ENCODE results near the gene PNMT. TPM values are rescaled to one million over a fixed set of nuclear protein-coding genes. Genes with fewer than 3 reads are reported as not detected.

Gene PNMT
- total and polyA plus RNA-seq, 2 donors (not counting 3 experiments of a cell fraction or from before 2014, with no cell fraction given): 0.11 TPM; not detected in 1

- POLR2A ChIA-PET: no interaction called here
- no peak overlapping the region for H2AFZ ChIP-seq (ENCODE audit: low read depth, low read length)
- no peak overlapping the region for H3K9ac ChIP-seq (replicated peaks; ENCODE audit: extremely low read depth, insufficient read depth, low read length)
- intact Hi-C loops (cut with micrococcal nuclease) (loop anchor here (10.0 kb wide), 1 partner anchor 325 kb away; no protein-coding TSS in a partner anchor), dilution Hi-C loops (cut with MboI; ENCODE audit: extremely low pct_ligation_motif_present, low sequenced_read_pairs) (no loop called here)
- no peaks in the 10 kb centered on the region for H3K9me3 ChIP-seq (replicated peaks; ENCODE audit: control insufficient read depth, insufficient read depth, low read length)
- DNase-seq (ENCODE audit: low read depth, low spot score) (no peak), FAIRE-seq (no peak)
- H3K4me3 ChIP-seq (replicated peaks in 1 of 3; ENCODE audit: insufficient read depth in 1 of 3, low read depth in 1 of 3, low read length in 3 of 3): no peak overlapping the region
- H3K4me1 ChIP-seq (ENCODE audit: control insufficient read depth, extremely low read depth, insufficient read depth, low read length): no peaks in the 10 kb centered on the region
- H3K36me3 ChIP-seq (ENCODE audit: control insufficient read depth in 2 of 2, extremely low read depth in 1 of 2, insufficient read depth in 2 of 2, low read length in 2 of 2): no peaks in the 10 kb centered on the region
- H3K4me2 ChIP-seq (ENCODE audit: insufficient read depth, low read length): no peak overlapping the region
- BruUV-seq (replicated peaks): no TSS peak
- peaks cover 55 to 64% of the 10 kb centered on the region in 2 experiments for H3K27me3 ChIP-seq (ENCODE audit: control insufficient read depth in 2 of 2, insufficient read depth in 2 of 2, low read length in 2 of 2)
- TF ChIP-seq MYC (IDR thresholded peaks at IDR 0.05; ENCODE audit: low read depth, low read length) (no peak), MAX (IDR thresholded peaks at IDR 0.05; ENCODE audit: insufficient read depth, insufficient read length) (no peak), POLR2AphosphoS5 (IDR thresholded peaks at IDR 0.05; ENCODE audit: insufficient read depth, low read depth, low read length) (no peak), CTCF (IDR thresholded peaks at IDR 0.05; ENCODE audit: extremely low read depth in 1 of 2, insufficient read depth in 1 of 2, low read depth in 1 of 2, low read length in 2 of 2) (no peak), JUN (IDR thresholded peaks at IDR 0.05; ENCODE audit: borderline replicate concordance, insufficient read depth, insufficient read length, low read depth) (no peak)
- no peaks in the 10 kb centered on the region for H4K20me1 ChIP-seq (replicated peaks; ENCODE audit: control insufficient read depth, extremely low read depth, insufficient read depth, low read length)
- CTCF ChIA-PET: interaction anchor here (1.5 to 6.4 kb wide), 3 partner anchors 9 to 40 kb away, joined by 3 to 141 read pairs (median 4); partner anchors contain the start of gene PNMT
- no peaks in the 10 kb centered on the region for H3K79me2 ChIP-seq (ENCODE audit: control insufficient read depth, insufficient read depth, low read length)
- no peaks in the 10 kb centered on the region for H3K9me1 ChIP-seq (replicated peaks; ENCODE audit: control insufficient read depth, extremely low read depth, insufficient read depth, low read length)
- H3K27ac ChIP-seq (ENCODE audit: insufficient read depth, low read depth, low read length): no peak overlapping the region
Observed at GRCh38 chr17:39629494-39629880, 38.8 kb upstream of the PNMT start.

Measured in endothelial cell of umbilical vein (primary cell).